OCI-LY3 (cell line): Measurements from ENCODE around the gene LRRC1.

Experiments
- H2AFZ ChIP-seq: fragments of 200-600, 300-600 bp; shearing (Covaris generic); 2 replicates; pipeline ENCODE4 v1.6.0; 2014; ENCODE audit warnings: antibody characterized with exemption, low read depth, low read length
- H3K27ac ChIP-seq: fragments of 200-600, 300-600 bp; sonication (generic); 2 replicates; pipeline ENCODE4 v1.5.1; 2014; ENCODE audit warnings: mild to moderate bottlenecking, low read length, moderate library complexity, mixed read lengths
- H3K27me3 ChIP-seq: fragments of 200-600, 300-600 bp; sonication (generic); 2 replicates; pipeline ENCODE4 v1.6.1; 2014; ENCODE audit warnings: low read depth, low read length, mixed read lengths
- H3K36me3 ChIP-seq: fragments of 200-600, 300-600 bp; sonication (generic); replicated peaks from 2 replicates; pipeline ENCODE3; 2014; ENCODE audit warnings: low read depth, low read length, mixed read lengths
- H3K4me1 ChIP-seq: fragments of 300-600, 200-600 bp; sonication (generic); 2 replicates; pipeline ENCODE4 v1.6.1; 2014; ENCODE audit warnings: low read length, mixed read lengths
- H3K4me2 ChIP-seq: fragments of 200-600, 300-600 bp; sonication (generic); 2 replicates; pipeline ENCODE4 v1.6.1; 2014; ENCODE audit warnings: low read length, mixed read lengths
- H3K4me3 ChIP-seq: fragments of 300-600, 200-600 bp; sonication (generic); 2 replicates; pipeline ENCODE4 v1.5.1; 2014; ENCODE audit warnings: antibody characterized with exemption, mild to moderate bottlenecking, low read length, moderate library complexity
- H3K79me2 ChIP-seq: fragments of 300-600, 200-600 bp; shearing (Covaris generic); 2 replicates; pipeline ENCODE4 v1.6.1; 2014; ENCODE audit warnings: mild to moderate bottlenecking, low read length, mixed read lengths
- H3K9ac ChIP-seq: fragments of 300-600, 200-600 bp; shearing (Covaris generic); 2 replicates; pipeline ENCODE4 v1.6.0; 2014; ENCODE audit warnings: mild to moderate bottlenecking, low read length, moderate library complexity
- H3K9me3 ChIP-seq: fragments of 200-600, 300-600 bp; shearing (Covaris generic); 2 replicates; pipeline ENCODE4 v1.6.1; 2014; ENCODE audit warnings: low read length, mixed read lengths; ENCODE audit not compliant: insufficient read depth
- H4K20me1 ChIP-seq: fragments of 200-600, 300-600 bp; sonication (generic); 2 replicates; pipeline ENCODE4 v1.6.1; 2016; ENCODE audit warnings: low read length, mixed read lengths; ENCODE audit not compliant: insufficient read depth
- CTCF ChIP-seq: fragments of 200-600, 300-600 bp; sonication (generic); IDR thresholded peaks from 2 replicates; pipeline ENCODE4 v1.5.1; 2014; ENCODE audit warnings: antibody characterized with exemption, low read length, low read depth
- EZH2phosphoT487 ChIP-seq: fragments of 200-600 bp; shearing (Covaris generic); IDR thresholded peaks from 2 replicates; pipeline ENCODE4 v1.6.1; 2018; ENCODE audit warnings: antibody characterized with exemption, mixed run types, low read depth

LRRC1 gene

GRCh38 chr6:53919881-53920360 lies 125.1 kb downstream of the LRRC1 start:
- H3K79me2 ChIP-seq = no peaks in the 10 kb centered on the region
- no peak overlapping the region for H3K4me3 ChIP-seq
- no peaks in the 10 kb centered on the region for H3K9me3 ChIP-seq
- peaks cover 11% of the 10 kb centered on the region for H3K4me1 ChIP-seq
- no peak overlapping the region for H3K4me2 ChIP-seq
- TF ChIP-seq EZH2phosphoT487 = no peak
- no peak for TF ChIP-seq CTCF
- no peaks in the 10 kb centered on the region for H3K27me3 ChIP-seq
- no peak overlapping the region for H3K9ac ChIP-seq
- no peaks in the 10 kb centered on the region for H4K20me1 ChIP-seq
- H3K36me3 ChIP-seq = no peaks in the 10 kb centered on the region
- H2AFZ ChIP-seq = no peak overlapping the region
- no peak overlapping the region for H3K27ac ChIP-seq

- Histone ChIP-seq H3K79me2 (no peaks in the 10 kb centered on the region), H3K4me2 (no peak overlapping the region), H3K4me1 (peaks cover 11% of the 10 kb centered on the region), H3K36me3 (no peaks in the 10 kb centered on the region), H3K27ac (no peak overlapping the region), H3K9me3 (no peaks in the 10 kb centered on the region), H3K4me3 (no peak overlapping the region), H3K9ac (no peak overlapping the region), H4K20me1 (no peaks in the 10 kb centered on the region), H2AFZ (no peak overlapping the region), H3K27me3 (no peaks in the 10 kb centered on the region)
- TF ChIP-seq EZH2phosphoT487 (no peak), CTCF (no peak)
These were observed 126.1 kb downstream of the LRRC1 start for GRCh38 chr6:53920881-53921280.

GRCh38 chr6:53921639-53922038 lies 126.8 kb downstream of the LRRC1 start:
- Histone ChIP-seq H3K9me3 (no peaks in the 10 kb centered on the region), H3K79me2 (no peaks in the 10 kb centered on the region), H3K4me2 (no peak overlapping the region), H3K27ac (no peak overlapping the region), H3K4me3 (no peak overlapping the region), H4K20me1 (no peaks in the 10 kb centered on the region), H2AFZ (no peak overlapping the region), H3K9ac (no peak overlapping the region), H3K36me3 (no peaks in the 10 kb centered on the region), H3K27me3 (no peaks in the 10 kb centered on the region), H3K4me1 (peaks cover 11% of the 10 kb centered on the region)
- no peak for TF ChIP-seq EZH2phosphoT487
- no peak for TF ChIP-seq CTCF

- TF ChIP-seq CTCF (no peak), EZH2phosphoT487 (no peak)
- Histone ChIP-seq H3K4me3 (no peak overlapping the region), H3K79me2 (no peaks in the 10 kb centered on the region), H4K20me1 (no peaks in the 10 kb centered on the region), H3K4me2 (no peak overlapping the region), H3K27ac (no peak overlapping the region), H3K4me1 (peaks cover 11% of the 10 kb centered on the region), H3K36me3 (no peaks in the 10 kb centered on the region), H3K27me3 (no peaks in the 10 kb centered on the region), H2AFZ (no peak overlapping the region), H3K9ac (no peak overlapping the region), H3K9me3 (no peaks in the 10 kb centered on the region)
These were observed 127.8 kb downstream of the LRRC1 start for GRCh38 chr6:53922539-53922981.
